NCI-H1694 treated with DMSO at 0.1 percent for 48 hours (cell line): Measurements from ENCODE around the gene DDX50.

Source experiments
- DNase-seq: peaks from one replicate; lab custom pipeline; 2025; lab: John Stamatoyannopoulos, UW

The DDX50 gene

GRCh38 chr10:68987611-68988010, 86.5 kb downstream of the DDX50 start:
- DNase-seq, result no peak

- peak; percentile 89 for DNase-seq
Observed at GRCh38 chr10:68988530-68989316, 87.6 kb downstream of the DDX50 start, which contains the start of gene KIFBP. KIFBP (plus strand) TSS chr10:68988803; CDS start chr10:68988833, 30 bp downstream.

GRCh38 chr10:68989317-68989990, 88.3 kb downstream of the DDX50 start:
- DNase-seq, result no peak

- no peak for DNase-seq
Observed at GRCh38 chr10:68992636-68993440, 91.7 kb downstream of the DDX50 start.
